Measurements from ENCODE around the gene IQGAP2.

IQGAP2 gene

GRCh38 chr5:76610196-76610595, 207.1 kb downstream of the IQGAP2 start (continued):
- TF ChIP-seq ZC3H10 (CRISPR knock-in tag; IDR thresholded peaks at IDR 0.05) = no peak
- TF ChIP-seq ARNTL (CRISPR knock-in tag; IDR thresholded peaks at IDR 0.05; ENCODE audit: borderline replicate concordance, low read depth) = no peak
- no peak for TF ChIP-seq ESRRG (CRISPR knock-in tag; IDR thresholded peaks at IDR 0.05)
- TF ChIP-seq RARB (CRISPR knock-in tag; IDR thresholded peaks at IDR 0.05) = no peak
- no peak for TF ChIP-seq ZNF70 (CRISPR knock-in tag; IDR thresholded peaks at IDR 0.05)
- no peak for TF ChIP-seq PPARA (CRISPR knock-in tag; IDR thresholded peaks at IDR 0.05; ENCODE audit: borderline replicate concordance)
- no peak for TF ChIP-seq CREB5 (CRISPR knock-in tag; IDR thresholded peaks at IDR 0.05; ENCODE audit: low read depth)
- no peak for TF ChIP-seq GLIS3 (CRISPR knock-in tag; IDR thresholded peaks at IDR 0.05)

- no peak for TF ChIP-seq PPARA (CRISPR knock-in tag; IDR thresholded peaks at IDR 0.05; ENCODE audit: borderline replicate concordance)
- TF ChIP-seq CSRNP3 (CRISPR knock-in tag; IDR thresholded peaks at IDR 0.05) = no peak
- no peak for TF ChIP-seq GLIS3 (CRISPR knock-in tag; IDR thresholded peaks at IDR 0.05)
- TF ChIP-seq BACH2 (CRISPR knock-in tag; IDR thresholded peaks at IDR 0.05; ENCODE audit: borderline replicate concordance) = no peak
- TF ChIP-seq ARNTL (CRISPR knock-in tag; IDR thresholded peaks at IDR 0.05; ENCODE audit: borderline replicate concordance, low read depth) = no peak
- ATAC-seq = no peak
These were observed 209.9 kb downstream of the IQGAP2 start for GRCh38 chr5:76612942-76613341.

- no peak for TF ChIP-seq PATZ1 (CRISPR knock-in tag; IDR thresholded peaks at IDR 0.05; ENCODE audit: borderline replicate concordance)
- TF ChIP-seq CSDC2 (CRISPR knock-in tag; IDR thresholded peaks at IDR 0.05) = no peak
- TF ChIP-seq RARB (CRISPR knock-in tag; IDR thresholded peaks at IDR 0.05) = no peak
- TF ChIP-seq ESRRG (CRISPR knock-in tag; IDR thresholded peaks at IDR 0.05) = no peak
- no peak for TF ChIP-seq CREB5 (CRISPR knock-in tag; IDR thresholded peaks at IDR 0.05; ENCODE audit: low read depth)
- no peak for TF ChIP-seq ZNF70 (CRISPR knock-in tag; IDR thresholded peaks at IDR 0.05)
- TF ChIP-seq TOX (CRISPR knock-in tag; IDR thresholded peaks at IDR 0.05; ENCODE audit: borderline replicate concordance) = no peak
- no peak for TF ChIP-seq TSHZ2 (CRISPR knock-in tag; IDR thresholded peaks at IDR 0.05)
- TF ChIP-seq CSRNP3 (CRISPR knock-in tag; IDR thresholded peaks at IDR 0.05) = no peak
- TF ChIP-seq POU6F1 (CRISPR knock-in tag; IDR thresholded peaks at IDR 0.05; ENCODE audit: borderline replicate concordance, low read depth) = no peak
- no peak for TF ChIP-seq ZNF565 (CRISPR knock-in tag; conservative IDR thresholded peaks at IDR 0.05; ENCODE audit: low read depth)
- TF ChIP-seq ZFP30 (CRISPR knock-in tag; IDR thresholded peaks at IDR 0.05) = no peak
- TF ChIP-seq OSR1 (CRISPR knock-in tag; IDR thresholded peaks at IDR 0.05) = no peak
- no peak for TF ChIP-seq PPARA (CRISPR knock-in tag; IDR thresholded peaks at IDR 0.05; ENCODE audit: borderline replicate concordance)
- no peak for TF ChIP-seq ZC3H10 (CRISPR knock-in tag; IDR thresholded peaks at IDR 0.05)
- ATAC-seq = no peak
These were observed 212.7 kb downstream of the IQGAP2 start for GRCh38 chr5:76615759-76616158.

Data from SK-N-SH treated with all-trans-retinoic acid at 6 μM for 48 hours (cell line).